CD4-positive, alpha-beta T cell treated with Interleukin-2 at 100 ng/mL for 4 hours (primary cell): ENCODE data around the gene UBIAD1.
"Not testable (repeated sequence)": the region's sequence is repeated elsewhere in the genome, so short reads cannot be mapped to it uniquely, and the experiment has no call there.

Experiments used
- DNase-seq: peaks from one replicate; pipeline ENCODE4 v3.0.0-alpha.2; 2020; ENCODE audit warnings: low spot score

The UBIAD1 gene

DNA sequence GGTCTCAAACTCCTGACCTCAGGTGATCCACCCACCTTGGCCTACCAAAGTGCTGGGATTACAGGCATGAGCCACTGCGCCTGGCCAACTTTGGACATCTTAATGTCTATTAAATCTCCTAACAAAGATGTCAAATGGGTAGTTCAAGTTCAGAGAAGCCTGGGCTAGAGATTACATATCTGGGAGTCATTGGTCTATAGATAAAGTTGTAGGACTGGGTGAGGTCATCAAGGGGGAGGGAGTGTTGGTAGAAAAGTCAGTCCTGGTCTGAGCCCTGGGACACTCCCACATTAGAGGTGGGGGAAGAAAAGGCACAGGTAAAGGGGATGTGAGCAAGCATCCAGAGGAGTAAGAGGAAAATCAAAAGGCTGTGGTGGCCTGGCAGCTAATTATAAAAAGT, 6.6 kb downstream of the UBIAD1 start:
- DNase-seq, result no peak

DNA sequence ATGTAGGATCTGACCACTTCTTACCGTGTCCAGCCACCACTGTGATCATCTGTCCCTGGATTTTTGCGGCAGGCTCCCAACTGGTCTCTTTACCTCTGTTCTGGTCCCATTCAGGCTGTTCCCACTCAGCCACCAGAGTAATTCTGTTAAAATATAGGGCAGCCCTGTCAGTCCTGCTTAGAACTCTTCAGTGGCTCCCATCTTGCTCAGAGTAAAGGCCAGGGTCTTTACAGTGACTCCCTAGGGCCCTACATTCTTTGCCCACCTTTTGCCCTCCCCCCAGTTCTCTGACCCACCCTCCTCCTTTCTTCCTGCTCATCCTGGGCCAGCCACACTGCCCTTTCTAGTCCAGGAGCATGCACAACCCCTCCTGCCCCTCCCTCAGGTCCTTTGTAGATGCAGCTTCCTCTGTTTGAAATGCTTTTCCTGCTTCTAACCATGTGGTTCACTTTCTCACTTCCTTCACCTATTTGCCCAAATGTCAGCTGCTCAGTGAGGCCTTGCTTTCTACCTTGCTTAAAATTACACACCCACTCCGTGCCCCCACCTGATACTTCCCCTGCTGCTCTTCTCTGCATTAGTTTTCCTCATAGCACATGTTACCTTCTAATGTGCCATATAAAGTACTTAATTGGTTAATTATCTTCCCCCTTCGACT, 7.8 kb downstream of the UBIAD1 start:
- peak; percentile 27 for DNase-seq

DNA sequence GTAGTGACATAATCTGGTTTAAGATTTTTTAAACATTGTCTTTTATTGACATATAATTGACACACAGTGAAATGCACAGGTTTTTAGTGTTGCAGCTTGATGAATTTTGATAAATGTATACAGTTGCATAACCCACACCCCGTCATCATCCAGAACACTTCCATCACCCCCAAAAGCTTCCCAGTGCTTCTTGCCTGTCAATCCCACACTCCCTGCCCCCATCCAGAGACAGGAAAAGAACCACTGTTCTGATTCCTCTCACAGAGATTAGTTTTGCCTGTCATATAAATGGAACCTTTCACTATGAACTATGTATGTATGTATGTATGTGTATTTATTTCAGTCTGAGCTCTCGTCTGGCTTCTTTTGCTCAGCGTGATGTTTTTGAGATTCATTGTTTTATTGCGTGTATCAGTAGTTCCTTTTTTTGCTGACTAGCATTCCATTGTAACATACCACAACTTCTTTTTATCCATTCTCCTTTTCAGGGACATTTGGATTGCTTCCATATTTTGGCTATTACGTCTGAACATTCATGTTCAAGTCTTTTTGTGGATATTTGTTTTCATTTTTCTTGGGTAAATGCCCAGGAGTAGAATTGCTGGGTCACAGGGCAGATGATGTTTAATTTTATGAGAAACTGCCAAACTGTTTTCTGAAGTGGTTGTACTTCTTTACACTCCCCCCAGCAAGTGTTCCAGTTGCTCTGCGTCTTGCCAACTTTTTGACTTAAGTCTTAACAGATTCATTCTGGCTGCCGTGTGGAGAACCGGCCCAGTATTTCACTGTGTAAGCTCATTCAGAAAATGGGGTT, 8.7 kb downstream of the UBIAD1 start:
- no peak for DNase-seq

DNA sequence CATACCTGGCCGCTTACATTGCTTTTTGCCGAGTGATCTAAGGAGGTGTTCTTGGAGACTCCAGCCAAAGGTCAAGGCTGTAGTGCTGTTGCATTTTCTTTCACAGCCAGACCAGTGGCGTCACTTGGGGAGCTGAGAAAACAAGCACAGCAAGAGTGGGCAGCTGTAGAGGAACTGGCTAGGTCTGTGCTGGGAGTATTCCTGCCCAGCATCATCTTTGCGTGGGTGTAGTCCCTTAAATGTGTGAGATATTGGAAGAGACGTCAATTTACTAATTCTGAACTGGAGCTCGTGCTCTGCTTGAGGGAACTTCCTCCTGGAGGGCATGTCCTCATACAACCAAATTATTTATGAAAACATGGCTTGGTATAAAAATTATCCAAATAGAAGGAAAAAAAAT, 10.2 kb downstream of the UBIAD1 start:
- DNase-seq, result no peak

DNA sequence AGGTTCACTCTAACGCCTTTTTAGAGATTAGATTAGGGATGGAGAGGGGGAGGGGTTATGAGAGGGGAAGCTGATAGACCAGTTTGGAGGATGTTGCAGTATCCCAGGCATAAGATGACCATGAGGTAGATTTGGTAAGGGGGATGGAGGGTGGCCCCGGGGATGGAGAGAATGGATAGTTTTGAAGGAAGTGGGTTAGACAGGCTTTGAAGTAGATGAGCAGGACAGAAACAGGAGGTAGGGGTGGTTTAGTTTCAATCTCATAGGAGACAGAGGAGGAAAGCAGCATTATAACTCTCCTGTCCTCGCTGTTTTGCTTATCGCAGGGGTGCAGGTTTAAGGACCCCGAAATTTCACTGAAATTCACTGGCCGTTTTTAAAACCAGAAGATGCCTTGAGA, 11.8 kb downstream of the UBIAD1 start:
- DNase-seq, result no peak

DNA sequence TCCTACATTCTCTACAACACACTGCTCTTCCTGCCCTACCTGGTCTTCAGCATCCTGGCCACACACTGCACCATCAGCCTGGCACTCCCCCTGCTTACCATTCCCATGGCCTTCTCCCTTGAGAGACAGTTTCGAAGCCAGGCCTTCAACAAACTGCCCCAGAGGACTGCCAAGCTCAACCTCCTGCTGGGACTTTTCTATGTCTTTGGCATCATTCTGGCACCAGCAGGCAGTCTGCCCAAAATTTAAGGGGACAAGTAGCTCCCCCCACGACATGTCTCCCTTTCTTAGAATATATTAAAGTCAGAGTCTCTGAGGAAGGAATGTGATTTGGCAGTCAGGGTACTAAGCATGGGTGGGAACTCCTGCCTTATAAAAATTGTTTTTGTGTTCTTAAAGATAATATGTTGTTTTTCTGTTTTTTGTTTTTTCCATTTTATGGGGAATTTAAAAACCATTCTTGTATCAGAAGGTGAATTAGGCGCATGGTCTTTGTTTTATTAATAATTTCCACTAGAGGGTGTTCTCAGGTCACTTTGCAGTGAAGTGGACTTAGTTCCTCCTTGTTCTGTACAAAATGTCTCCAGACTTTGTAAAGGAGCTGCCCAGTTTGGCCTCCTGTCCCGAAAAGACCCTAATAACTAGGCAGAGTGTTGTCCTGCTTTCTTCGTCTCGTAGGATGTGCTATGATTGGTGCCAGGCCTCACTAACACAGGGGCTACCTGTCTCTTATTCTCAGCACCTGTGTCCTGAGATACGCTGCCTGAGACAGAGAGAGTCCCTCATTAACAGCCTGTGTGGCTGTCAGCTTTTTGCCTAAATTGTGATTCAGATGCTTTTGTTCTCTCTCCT, 13.1 kb downstream of the UBIAD1 start:
- no peak for DNase-seq

DNA sequence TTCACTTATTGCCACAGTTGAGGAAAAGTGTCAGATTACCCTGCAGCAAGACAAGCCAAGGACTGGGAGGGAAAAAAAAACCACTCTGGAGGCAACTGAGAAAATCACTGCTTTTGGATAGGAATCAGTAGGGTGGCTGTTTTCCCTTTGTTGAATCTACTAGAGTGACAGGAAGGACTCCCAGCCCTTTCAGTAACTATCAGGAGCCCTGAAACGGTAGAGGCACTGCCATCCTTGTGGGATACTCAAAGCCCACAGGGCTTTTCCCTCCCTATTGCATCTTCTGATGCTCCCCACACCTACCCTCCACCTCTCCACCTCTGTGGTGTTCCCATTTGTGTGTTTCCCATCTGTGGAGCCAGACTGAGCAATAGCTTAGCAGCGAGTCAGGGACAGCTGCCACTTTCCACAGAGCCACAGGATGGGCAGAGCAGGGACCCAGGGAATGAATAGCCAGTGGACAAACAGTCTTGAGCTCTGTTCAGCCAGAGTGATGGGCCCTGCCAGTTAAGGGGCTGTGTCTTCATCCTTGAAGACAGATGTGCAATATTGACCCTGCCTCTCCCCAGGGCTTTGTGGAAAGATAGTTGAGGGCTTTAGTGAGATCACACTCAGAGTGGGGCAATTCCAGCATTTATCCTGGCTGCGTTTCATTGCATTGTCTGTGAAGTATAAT, 13.9 kb downstream of the UBIAD1 start:
- no peak for DNase-seq

DNA sequence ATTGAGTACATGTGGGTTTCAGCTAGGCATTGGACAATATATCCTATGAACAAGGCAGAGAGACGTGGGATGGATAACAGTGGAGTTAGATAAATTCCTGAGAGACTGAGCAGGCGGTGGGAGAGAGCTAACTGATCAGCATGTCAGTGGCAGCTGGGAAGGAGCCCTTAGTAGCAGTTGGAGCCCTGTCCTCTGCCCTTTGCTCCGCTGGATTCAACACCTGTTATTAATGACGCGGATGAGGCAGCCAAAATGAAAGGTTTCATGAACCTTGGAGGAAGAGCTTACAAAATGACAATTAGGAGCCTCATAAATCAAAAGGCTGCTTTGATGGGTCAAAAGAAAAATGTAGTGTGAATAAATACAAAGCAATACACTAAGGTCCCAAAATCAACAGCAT, 16.1 kb downstream of the UBIAD1 start:
- no peak for DNase-seq

DNA sequence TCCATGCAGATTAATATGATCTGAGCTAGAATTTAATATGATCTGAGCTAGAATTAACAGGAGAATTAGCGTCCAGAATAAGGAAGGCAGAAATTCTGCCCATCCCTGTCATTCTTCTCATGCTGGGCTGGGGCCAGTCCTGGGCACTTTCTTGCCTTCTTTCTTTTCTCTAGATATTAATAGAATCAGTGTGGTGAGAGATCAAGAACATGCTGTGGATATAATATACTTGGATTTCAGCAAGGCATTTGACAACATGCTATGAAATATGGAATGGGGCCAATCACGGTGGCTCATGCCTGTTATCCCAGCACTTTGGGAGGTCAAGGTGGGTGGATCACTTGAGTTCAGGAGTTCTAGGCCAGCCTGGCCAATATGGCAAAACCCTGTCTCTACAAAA, 18.1 kb downstream of the UBIAD1 start:
- DNase-seq, result no peak

DNA sequence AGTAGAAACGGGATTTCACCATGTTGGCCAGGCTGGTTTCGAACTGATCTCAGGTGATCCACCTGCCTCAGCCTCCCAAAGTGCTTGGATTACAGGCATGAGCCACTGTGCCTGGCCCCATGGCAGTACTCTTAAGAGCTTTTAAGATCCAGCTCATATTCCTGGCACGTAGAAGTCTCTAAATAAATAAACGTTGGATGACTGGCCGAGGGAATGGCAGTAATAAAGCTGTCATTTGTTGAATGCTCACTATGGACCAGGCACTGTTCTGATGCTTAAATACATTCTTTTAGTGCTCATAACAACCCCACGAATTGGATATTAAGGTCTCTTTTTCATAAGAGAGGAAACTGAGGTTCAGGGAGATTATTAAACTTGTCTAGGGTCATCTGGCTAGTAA, 20.9 kb downstream of the UBIAD1 start:
- DNase-seq, result no peak

DNA sequence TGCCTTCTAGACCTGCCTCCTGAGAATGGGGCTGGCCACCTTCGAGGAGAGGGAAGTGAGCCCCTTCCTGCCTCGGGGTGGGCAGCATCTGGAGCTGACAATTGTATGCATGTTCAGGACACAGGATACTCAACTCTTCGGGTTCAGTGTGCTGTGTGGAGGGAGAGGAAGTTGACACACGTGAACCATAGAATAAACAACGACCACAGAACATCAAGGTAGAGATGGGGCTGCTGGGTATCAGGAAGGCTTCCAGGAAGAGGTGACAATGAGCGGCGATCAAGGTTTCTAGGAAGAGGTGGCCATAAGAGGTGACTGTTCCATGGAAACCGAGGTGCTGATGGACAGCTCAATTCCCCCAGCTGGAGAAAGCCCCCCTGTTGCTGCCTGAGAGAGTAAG, 22.0 kb downstream of the UBIAD1 start:
- DNase-seq, result no peak

DNA sequence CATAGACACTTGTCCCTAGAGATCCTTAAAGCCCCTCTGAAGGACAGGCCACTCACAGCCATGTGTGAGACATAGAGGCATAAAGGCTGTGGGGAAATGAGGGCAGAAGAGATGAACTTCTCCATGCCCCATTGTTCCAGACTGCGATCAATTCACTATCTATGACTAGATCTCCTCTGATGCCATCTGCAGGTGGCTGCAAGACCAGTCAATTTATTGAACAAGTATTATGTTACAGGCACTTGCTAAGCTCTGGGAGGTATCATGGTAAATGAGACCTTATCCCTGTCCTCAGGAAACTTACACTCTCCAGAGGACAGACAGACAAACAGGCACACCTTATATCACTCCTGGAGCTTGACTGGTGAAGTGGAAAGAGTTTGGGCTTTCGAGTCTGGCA, 22.9 kb downstream of the UBIAD1 start:
- DNase-seq, result peak; percentile 14

DNA sequence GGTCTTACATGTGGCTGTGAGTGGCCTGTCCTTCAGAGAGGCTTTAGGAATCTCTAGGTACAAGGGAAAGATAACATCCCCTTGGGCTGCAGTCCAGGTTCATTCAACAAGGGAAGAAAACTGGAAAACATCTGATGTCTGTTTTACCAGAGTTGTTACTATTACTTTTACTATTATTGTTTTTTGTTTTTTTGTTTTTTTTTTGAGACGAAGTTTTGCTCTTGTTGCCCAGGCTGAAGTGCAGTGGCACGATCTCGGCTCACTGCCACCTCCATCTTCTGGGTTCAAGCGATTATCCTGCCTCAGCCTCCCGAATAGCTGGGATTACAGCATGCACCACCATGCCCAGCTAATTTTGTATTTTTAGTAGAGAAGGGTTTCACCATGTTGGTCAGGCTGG, 24.8 kb downstream of the UBIAD1 start:
- not testable (repeated sequence) for DNase-seq

DNA sequence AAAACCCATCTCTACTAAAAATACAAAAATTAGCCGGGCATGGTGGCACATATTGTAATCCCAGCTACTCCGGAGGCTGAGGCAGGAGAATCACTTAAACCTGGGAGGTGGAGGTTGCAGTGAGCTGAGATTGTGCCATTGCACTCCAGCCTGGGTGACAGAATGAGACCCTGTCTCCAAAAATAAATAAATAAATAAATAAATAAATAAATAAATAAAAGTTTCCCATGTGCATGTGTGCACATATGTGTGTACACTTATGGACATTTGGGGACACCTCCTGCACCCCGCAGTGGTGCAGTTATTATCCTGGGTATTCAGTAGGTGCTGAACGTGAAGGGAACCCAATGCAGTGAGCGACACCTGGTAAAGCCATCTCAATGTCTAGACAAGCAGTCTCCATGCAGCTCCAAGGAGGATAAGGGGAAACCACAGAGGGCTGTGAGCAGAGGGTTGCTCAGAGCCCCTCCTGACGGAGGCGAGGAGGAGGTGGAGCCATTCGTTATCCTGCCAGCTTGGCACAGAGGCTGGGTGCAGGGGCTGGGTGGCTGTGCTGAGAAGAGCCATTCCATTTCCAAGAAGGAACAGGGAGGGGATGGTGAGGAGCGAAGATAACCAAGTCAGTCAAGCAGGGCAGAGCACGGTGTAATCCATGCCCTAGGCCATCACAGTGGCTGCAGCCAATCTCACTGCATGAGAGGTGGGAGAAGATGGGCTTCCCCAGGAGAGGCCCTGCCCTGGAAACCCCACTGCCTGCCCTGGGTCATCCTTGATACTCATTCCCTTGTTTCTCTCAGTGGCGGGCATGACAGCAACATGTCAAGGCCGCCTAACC, 25.6 kb downstream of the UBIAD1 start:
- DNase-seq, result no peak

DNA sequence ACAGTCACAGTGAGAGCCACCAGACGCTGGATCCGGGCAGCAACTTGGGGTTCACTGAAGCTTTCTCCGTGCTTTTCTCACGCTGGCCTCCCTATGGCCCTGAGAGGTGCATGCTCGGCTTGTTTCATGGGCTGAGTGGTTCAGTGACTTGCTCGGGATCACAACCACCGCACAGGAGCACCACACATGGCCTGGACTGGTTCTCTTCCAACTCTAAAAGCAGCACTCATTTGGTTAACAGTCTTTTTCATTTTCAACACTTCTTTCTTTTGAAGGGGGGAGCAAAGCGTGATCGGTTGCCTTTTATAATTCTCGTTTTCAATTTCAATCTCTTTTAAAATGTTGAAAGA, 26.2 kb downstream of the UBIAD1 start:
- DNase-seq, result no peak

DNA sequence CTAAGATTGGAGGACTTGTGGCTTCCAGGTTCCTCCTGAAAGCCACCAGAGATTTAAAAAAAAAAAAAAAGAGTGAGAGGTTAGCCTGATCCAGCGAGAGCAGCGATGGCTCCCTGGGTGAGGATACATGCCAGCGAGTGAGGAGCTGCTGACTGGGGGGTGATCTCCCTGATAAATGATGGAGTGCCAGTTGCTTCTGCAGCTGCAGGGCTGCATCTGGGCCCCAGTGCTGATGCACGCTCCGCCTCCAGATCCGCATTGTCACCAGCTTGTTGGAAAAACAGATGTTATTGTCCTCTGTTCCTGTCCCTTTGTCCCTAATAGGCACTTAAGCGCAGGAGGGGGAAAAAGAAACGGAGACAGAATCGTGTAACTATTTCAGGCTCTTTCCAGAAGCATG, 28.6 kb downstream of the UBIAD1 start:
- no peak for DNase-seq

DNA sequence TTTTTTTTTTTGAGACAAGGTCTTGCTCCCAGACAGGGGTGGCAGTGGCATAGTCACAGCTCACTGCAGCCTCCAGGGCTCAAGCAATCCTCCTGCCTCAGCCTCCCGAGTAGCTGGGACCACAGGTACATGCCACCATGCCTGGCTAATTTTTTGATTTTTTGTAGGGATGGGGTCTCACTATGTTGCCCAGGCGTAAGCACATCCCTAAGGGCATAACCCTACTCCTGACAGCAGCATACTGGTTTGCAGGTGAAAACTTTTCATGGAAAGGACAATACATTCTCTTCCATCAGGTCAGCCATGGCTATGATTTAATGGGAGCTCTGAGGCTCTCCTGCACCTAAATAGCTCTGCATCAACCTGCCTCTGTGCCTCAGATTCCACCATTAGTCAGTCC, 29.4 kb downstream of the UBIAD1 start:
- DNase-seq, result no peak

DNA sequence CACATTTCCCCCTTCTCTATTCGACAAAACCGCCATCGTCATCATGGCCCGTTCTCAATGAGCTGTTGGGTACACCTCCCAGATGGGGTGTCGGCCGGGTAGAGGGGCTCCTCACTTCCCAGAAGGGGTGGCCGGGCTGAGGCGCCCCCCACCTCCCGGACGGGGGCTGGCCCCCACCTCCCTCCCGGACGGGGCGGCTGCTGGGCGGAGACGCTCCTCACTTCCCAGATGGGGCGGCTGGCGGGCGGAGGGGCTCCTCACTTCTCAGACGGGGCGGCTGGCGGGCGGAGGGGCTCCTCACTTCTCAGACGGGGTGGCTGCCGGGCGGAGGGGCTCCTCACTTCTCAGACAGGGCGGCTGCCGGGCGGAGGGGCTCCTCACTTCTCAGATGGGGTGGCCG, 32.5 kb downstream of the UBIAD1 start:
- DNase-seq, result not testable (repeated sequence)

DNA sequence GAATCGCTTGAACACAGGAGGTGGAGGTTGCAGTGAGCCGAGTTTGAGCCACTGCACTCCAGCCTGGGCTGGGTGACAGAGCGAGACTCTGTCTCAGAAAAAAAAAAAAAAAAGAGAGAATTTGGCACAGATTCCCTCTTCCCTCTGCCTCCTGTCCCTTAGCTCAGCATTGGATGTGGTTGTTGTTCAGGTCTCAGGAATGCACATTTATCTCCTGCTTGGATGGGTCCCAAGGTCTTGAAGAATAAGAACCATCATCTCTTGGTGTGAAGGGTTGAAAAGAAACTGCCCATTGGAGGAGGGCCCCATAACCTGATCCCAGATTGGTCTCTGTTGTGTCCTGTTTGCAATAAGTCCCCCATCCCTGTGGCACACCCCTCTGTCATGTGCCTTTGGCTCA, 34.9 kb downstream of the UBIAD1 start:
- DNase-seq, result no peak

DNA sequence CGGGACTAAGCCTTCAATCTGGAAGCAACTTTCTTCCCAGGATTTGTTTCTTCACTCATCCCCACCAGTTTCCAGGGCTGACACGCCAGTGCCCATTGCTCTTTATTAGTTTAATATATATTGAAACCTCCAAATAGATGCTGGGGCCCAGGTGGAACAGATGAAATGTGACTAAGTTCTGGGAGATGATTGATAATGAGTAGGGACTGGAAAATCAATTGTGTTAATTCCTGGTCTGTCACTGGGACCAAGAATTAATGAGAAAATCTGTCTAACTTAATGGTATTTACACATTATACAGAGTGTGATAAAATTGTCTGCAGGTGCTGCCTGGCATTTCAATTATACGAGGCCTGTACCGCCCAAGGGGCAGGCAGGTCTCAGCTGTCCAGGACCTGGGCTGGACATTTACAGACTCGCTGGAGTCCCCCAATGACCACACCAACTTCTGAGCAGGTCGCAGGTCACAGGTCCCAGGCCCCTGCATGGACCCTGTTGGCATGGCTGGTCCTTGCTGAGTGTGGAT, 35.8 kb downstream of the UBIAD1 start:
- DNase-seq, result no peak

DNA sequence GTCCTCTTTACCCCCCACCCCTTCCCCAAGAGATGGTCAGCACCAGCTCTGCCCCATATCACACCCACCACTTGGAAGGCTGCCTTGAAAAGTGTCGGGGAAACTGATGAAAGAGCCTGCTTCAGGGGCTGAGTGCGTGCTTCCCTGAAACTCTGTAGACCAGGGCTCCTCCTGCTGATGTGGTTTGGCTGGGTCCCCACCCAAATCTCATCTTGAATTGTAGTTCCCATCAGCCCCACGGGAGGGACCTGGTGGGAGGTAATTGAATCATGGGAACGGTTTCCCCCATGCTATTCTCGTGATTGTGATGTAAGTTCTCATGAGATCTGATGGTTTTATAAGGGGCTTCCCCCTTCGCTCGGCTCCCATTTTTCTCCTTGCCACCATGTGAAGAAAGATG, 36.4 kb downstream of the UBIAD1 start:
- no peak for DNase-seq
